GM23338 (cell line): ENCODE data around the gene AFAP1.

Source experiments
- CREB1 ChIP-seq: fragments of 250-450 bp; sonication (Bioruptor Pico); IDR thresholded peaks from 2 replicates; pipeline ENCODE4 v1.5.0; 2020; ENCODE audit warnings: low read depth, mild to moderate bottlenecking, moderate library complexity
- CTCF ChIP-seq, 2 experiments: fragments of 200-600 bp in 1 of 2; sonication (generic) in 1 of 2; conservative IDR thresholded peaks; 2 replicates each; pipeline versions ENCODE4 v1.5.1 to v1.6.1; 2016 to 2017; ENCODE audit warnings: antibody characterized with exemption in 2 of 2, low read depth in 2 of 2, mild to moderate bottlenecking in 2 of 2, moderate library complexity in 1 of 2
- EZH2phosphoT487 ChIP-seq: fragments of 200-600 bp; sonication (generic); IDR thresholded peaks from one replicate; pipeline ENCODE4 v1.8.1; 2018; ENCODE audit warnings: antibody characterized with exemption; ENCODE audit not compliant: unreplicated experiment
- JUNB ChIP-seq: IDR thresholded peaks from one replicate; pipeline ENCODE4 v1.6.1; 2016; ENCODE audit warnings: antibody characterized with exemption; ENCODE audit not compliant: unreplicated experiment
- POLR2AphosphoS5 ChIP-seq: IDR thresholded peaks from 2 replicates; pipeline ENCODE4 v1.6.1; 2016; ENCODE audit warnings: antibody characterized with exemption, low read depth
- REST ChIP-seq: IDR thresholded peaks from one replicate; pipeline ENCODE4 v1.6.1; 2018; ENCODE audit warnings: antibody characterized with exemption; ENCODE audit not compliant: unreplicated experiment
- ZNF114 ChIP-seq: fragments of 250-450 bp; sonication (Bioruptor Pico); IDR thresholded peaks from 2 replicates; pipeline ENCODE4 v1.5.0; 2020; ENCODE audit warnings: mild to moderate bottlenecking, moderate library complexity
- ZNF331 ChIP-seq: fragments of 250-450 bp; sonication (Bioruptor Pico); IDR thresholded peaks from 2 replicates; pipeline ENCODE4 v1.5.0; 2020; ENCODE audit warnings: low read depth, mild to moderate bottlenecking, moderate library complexity

GRCh38 chr4:7938266-7938608 is 1.4 kb downstream of the AFAP1 start:
- no peak for TF ChIP-seq CTCF (conservative IDR thresholded peaks at IDR 0.05; ENCODE audit: low read depth in 2 of 2)
- no peak for TF ChIP-seq REST
- no peak for TF ChIP-seq POLR2AphosphoS5
- TF ChIP-seq ZNF114, result no peak
- TF ChIP-seq JUNB, result no peak
- no peak for TF ChIP-seq CREB1 (CRISPR knock-in tag)
- no peak for TF ChIP-seq EZH2phosphoT487
- no peak for TF ChIP-seq ZNF331 (CRISPR knock-in tag)
